CD4-positive, alpha-beta T cell treated with Interferon alpha-2 for 1 hour (primary cell): ENCODE data around the gene NCBP1.
A peak's percentile ranks its signal among the peaks of the same experiment; 100 is the strongest.
"Not testable (repeated sequence)": the region's sequence is repeated elsewhere in the genome, so short reads cannot be mapped to it uniquely, and the experiment has no call there.

ENCODE experiments used
- DNase-seq, 2 donors: peaks; one replicate each; pipeline ENCODE4 v3.0.0-alpha.2; 2020 to 2022

NCBP1 gene

GRCh38 chr9:97675655-97676054 lies 42.0 kb downstream of the NCBP1 start:
- no peak for DNase-seq

GRCh38 chr9:97682242-97682641 lies 48.6 kb downstream of the NCBP1 start:
- DNase-seq: no peak

GRCh38 chr9:97688654-97689053 lies 55.0 kb downstream of the NCBP1 start:
- no peak for DNase-seq

GRCh38 chr9:97689401-97690180 lies 56.0 kb downstream of the NCBP1 start:
- DNase-seq: no peak

GRCh38 chr9:97694769-97695168 lies 61.1 kb downstream of the NCBP1 start:
- DNase-seq: no peak

- DNase-seq: no peak
These were observed 61.8 kb downstream of the NCBP1 start for GRCh38 chr9:97695390-97695789.

GRCh38 chr9:97695995-97696802 lies 62.6 kb downstream of the NCBP1 start:
- DNase-seq: peak in 1 of 2 donors; percentile 3

- peak; percentile 98 for DNase-seq
These were observed 63.4 kb downstream of the NCBP1 start, which contains the start of gene XPA for GRCh38 chr9:97696803-97697601. XPA (minus strand) TSS chr9:97697340; CDS start chr9:97697292, 48 bp downstream.

GRCh38 chr9:97697837-97698236 lies 64.2 kb downstream of the NCBP1 start:
- no peak for DNase-seq

- DNase-seq: no peak
These were observed 65.2 kb downstream of the NCBP1 start for GRCh38 chr9:97698865-97699264.

GRCh38 chr9:97699281-97699680 lies 65.7 kb downstream of the NCBP1 start:
- not testable (repeated sequence) for DNase-seq

- DNase-seq: not testable (repeated sequence)
These were observed 66.2 kb downstream of the NCBP1 start for GRCh38 chr9:97699824-97700223.

- DNase-seq: no peak
These were observed 70.1 kb downstream of the NCBP1 start for GRCh38 chr9:97703437-97704344.

- DNase-seq: no peak
These were observed 70.7 kb downstream of the NCBP1 start for GRCh38 chr9:97704345-97704677.

GRCh38 chr9:97704851-97705250 lies 71.2 kb downstream of the NCBP1 start:
- DNase-seq: no peak

GRCh38 chr9:97705354-97705950 lies 71.8 kb downstream of the NCBP1 start:
- peak in 1 of 2 donors; percentile 31 for DNase-seq

- no peak for DNase-seq
These were observed 72.6 kb downstream of the NCBP1 start for GRCh38 chr9:97706246-97706645.

- DNase-seq: peak; percentile 57 to 76
These were observed 77.0 kb downstream of the NCBP1 start for GRCh38 chr9:97710356-97711222.

- DNase-seq: peak in 1 of 2 donors; percentile 11
These were observed 77.6 kb downstream of the NCBP1 start for GRCh38 chr9:97711223-97711626.

- DNase-seq: peak in 1 of 2 donors; percentile 8
These were observed 80.8 kb downstream of the NCBP1 start for GRCh38 chr9:97714435-97714834.

GRCh38 chr9:97717866-97718265 lies 84.2 kb downstream of the NCBP1 start:
- DNase-seq: no peak
